Astrocyte (in vitro differentiated cells and primary cell): ENCODE data around the gene ARL15.

Experiments
- CTCF ChIP-seq: IDR thresholded peaks from 2 replicates; pipeline ENCODE4 v1.5.1; 2011; ENCODE audit warnings: low read depth, mild to moderate bottlenecking, inconsistent platforms, low read length, moderate library complexity; ENCODE audit not compliant: insufficient read depth
- EZH2 ChIP-seq: IDR thresholded peaks from 2 replicates; pipeline ENCODE4 v1.6.1; 2012; ENCODE audit warnings: mild to moderate bottlenecking, low read length, inconsistent platforms; ENCODE audit not compliant: insufficient read depth

DNA sequence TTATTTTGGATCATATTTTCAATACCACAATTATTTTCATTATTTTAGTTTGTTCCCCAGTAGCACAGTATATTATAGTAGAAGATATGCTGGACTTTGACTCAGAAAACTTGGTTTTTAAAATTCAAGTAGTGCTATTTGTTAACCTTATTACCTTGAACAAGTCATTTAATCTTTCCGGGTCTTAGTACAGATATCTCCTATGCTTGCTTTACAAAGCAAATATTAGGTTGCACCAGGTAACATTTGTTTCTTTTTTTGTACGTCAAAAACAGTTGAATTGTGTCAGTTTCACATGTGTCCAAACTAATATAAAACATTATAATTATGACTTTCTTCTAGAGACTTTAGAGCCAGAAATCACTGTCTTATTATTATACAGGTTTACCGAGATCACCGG, 338.1 kb downstream of the ARL15 start:
- TF ChIP-seq CTCF (no peak), EZH2 (no peak)
